AG04450 (cell line): ENCODE data around the gene DNAL1. TPM values are rescaled to one million over a fixed set of nuclear protein-coding genes. Genes with fewer than 3 reads are reported as not detected.

Experiments used
- CTCF ChIA-PET: fragments of 300-600, 350-600 bp; formaldehyde crosslinking; extraction: SDS; loops from one replicate; lab custom pipeline; 2022; ENCODE audit warnings: antibody characterized with exemption, inconsistent platforms; lab: Charles Lee
- POLR2A ChIA-PET: fragments of 350-600 bp; formaldehyde crosslinking; extraction: SDS; loops from one replicate; lab custom pipeline; 2021; ENCODE audit warnings: antibody characterized with exemption, inconsistent platforms; lab: Yijun Ruan, JAX
- DNase-seq: peaks from one replicate; pipeline ENCODE4 v3.0.0-alpha.2; 2011; ENCODE audit warnings: low read depth, low spot score
- H3K27ac ChIP-seq: one replicate; pipeline ENCODE4 v1.5.1; 2012; ENCODE audit warnings: low read depth, low read length, control low read depth
- H3K27me3 ChIP-seq: one replicate; pipeline ENCODE4 v1.6.0; 2012; ENCODE audit warnings: low read length; ENCODE audit not compliant: control insufficient read depth, insufficient read depth
- H3K4me3 ChIP-seq: 2 replicates; pipeline ENCODE4 v1.5.1; 2011; ENCODE audit warnings: mild to moderate bottlenecking, low read depth, low read length, control low read depth
- H3K9me3 ChIP-seq: 2 replicates; pipeline ENCODE4 v1.5.1; 2012; ENCODE audit warnings: low read length; ENCODE audit not compliant: control insufficient read depth, insufficient read depth
- CTCF ChIP-seq: IDR thresholded peaks from 2 replicates; pipeline ENCODE4 v1.5.1; 2011; ENCODE audit warnings: low read depth, low read length, control low read depth, inconsistent platforms
- polyA plus RNA-seq: library from polyadenylated mRNA; depleted of rRNA; stranded (reverse); fragments of >200 nt; gene quantifications from 2 replicates; pipeline ENCODE4 v1.2.3, GENCODE V29; 2011

Gene DNAL1
- polyA plus RNA-seq, 1 experiment, result 10.0 TPM

- H3K4me3 ChIP-seq, result no peak overlapping the region
- DNase-seq, result no peak
- no peak for TF ChIP-seq CTCF
- POLR2A ChIA-PET, result no interaction called here
- H3K27me3 ChIP-seq, result no peaks in the 10 kb centered on the region
- CTCF ChIA-PET, result interaction anchor here (0.5 to 1.2 kb wide), 3 partner anchors 7 to 230 kb away, joined by 3 to 8 read pairs (median 4); partner anchors contain the start of gene RIOX1
- no peak overlapping the region for H3K27ac ChIP-seq
- H3K9me3 ChIP-seq, result no peaks in the 10 kb centered on the region
Measured at GRCh38 chr14:73720636-73721035, 75.8 kb downstream of the DNAL1 start.

GRCh38 chr14:73721101-73721821, 76.5 kb downstream of the DNAL1 start:
- Histone ChIP-seq H3K27me3 (no peaks in the 10 kb centered on the region), H3K4me3 (no peak overlapping the region), H3K9me3 (no peaks in the 10 kb centered on the region), H3K27ac (no peak overlapping the region)
- DNase-seq, result no peak
- no peak for TF ChIP-seq CTCF
- ChIA-PET CTCF (interaction anchor here (0.5 to 0.6 kb wide), 2 partner anchors 88 to 352 kb away, joined by 3 read pairs; no protein-coding TSS in a partner anchor), POLR2A (no interaction called here)

- H3K9me3 ChIP-seq, result no peaks in the 10 kb centered on the region
- H3K27ac ChIP-seq, result no peak overlapping the region
- H3K4me3 ChIP-seq, result no peak overlapping the region
- CTCF ChIA-PET, result interaction anchor here (1.2 kb wide), 1 partner anchor 9 kb away, joined by 3 read pairs; no protein-coding TSS in a partner anchor
- DNase-seq, result no peak
- no peaks in the 10 kb centered on the region for H3K27me3 ChIP-seq
- no peak for TF ChIP-seq CTCF
- POLR2A ChIA-PET, result no interaction called here
Measured at GRCh38 chr14:73722581-73722980, 77.8 kb downstream of the DNAL1 start.

- no peak for TF ChIP-seq CTCF
- Histone ChIP-seq H3K27ac (peak overlapping the region; percentile 81), H3K27me3 (no peaks in the 10 kb centered on the region), H3K4me3 (no peak overlapping the region), H3K9me3 (no peaks in the 10 kb centered on the region)
- CTCF ChIA-PET, result interaction anchor here (0.5 to 1.2 kb wide), 4 partner anchors 8 to 153 kb away, joined by 3 to 5 read pairs (median 3); no protein-coding TSS in a partner anchor
- POLR2A ChIA-PET, result interaction anchor here (0.7 to 1.7 kb wide), 7 partner anchors 9 to 165 kb away, joined by 3 to 10 read pairs (median 6); partner anchors contain the start of genes PNMA1 and ZNF410
- DNase-seq, result no peak
Measured at GRCh38 chr14:73723406-73723796, 78.6 kb downstream of the DNAL1 start.
